GM18873 (cell line): ENCODE data around the gene COL23A1.

Source experiments
- ATAC-seq: cut with Tn5 transposase; IDR thresholded peaks from one replicate; pipeline ENCODE4 v1.9.1; 2021; ENCODE audit warnings: mild to moderate bottlenecking, moderate library complexity, moderate number of reproducible peaks; ENCODE audit not compliant: unreplicated experiment, low FRiP score

The COL23A1 gene

DNA sequence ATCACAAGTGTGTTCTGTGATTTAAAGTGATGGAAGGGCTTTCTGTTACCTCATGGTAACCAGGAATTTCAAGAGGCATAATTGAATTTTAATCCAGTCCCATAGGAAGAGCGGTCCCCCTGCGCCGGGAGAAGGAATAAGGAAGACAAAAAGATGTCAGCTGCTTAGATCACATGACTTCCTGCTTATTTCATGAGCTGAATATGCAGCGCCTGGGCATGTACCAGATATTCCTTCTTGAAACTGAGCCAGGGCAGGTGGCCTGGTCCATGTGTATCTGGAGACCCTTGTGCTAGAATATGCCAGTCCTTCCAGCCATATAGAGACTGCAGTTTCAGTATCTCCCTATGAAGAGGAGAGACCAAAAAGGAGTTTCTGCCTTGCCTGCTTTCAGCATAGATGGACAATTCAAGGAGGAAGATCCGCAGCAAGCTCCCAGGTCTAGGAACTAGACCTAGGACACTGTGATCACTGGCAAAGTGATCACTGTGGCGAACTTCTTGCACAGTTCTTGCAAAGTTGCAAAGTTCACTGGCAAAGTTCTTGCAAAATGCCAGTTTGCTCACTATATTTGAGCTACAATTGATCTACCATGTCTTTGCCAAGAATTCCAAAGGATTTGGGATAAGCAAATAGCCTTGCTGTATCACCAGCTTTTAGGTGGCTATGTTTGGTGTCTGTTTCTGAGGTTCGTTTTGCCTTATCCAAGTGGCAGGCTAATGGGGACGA is 254.7 kb downstream of the COL23A1 start:
- no peak for ATAC-seq

DNA sequence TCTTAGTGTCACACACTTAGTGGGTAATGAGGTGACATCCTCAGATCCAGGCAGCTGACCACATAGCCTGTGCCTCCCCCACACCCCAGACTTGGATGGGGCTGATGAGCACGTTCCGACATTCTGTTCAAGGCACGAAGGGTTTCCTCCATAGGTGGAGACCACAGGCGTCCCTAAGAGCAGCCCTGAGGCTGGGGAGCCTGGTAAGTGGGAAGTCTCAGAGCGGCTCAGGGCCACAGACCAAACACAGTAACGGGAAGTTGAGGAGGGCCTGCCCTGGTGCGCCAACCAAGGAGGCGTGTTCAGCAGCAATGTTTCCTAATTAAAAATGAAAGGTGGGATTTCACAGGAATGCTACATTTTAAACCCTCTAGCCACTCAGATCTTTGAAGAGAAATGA is 255.3 kb downstream of the COL23A1 start:
- no peak for ATAC-seq

GRCh38 chr5:178333821-178334481 is 256.2 kb downstream of the COL23A1 start:
- ATAC-seq, result no peak

DNA sequence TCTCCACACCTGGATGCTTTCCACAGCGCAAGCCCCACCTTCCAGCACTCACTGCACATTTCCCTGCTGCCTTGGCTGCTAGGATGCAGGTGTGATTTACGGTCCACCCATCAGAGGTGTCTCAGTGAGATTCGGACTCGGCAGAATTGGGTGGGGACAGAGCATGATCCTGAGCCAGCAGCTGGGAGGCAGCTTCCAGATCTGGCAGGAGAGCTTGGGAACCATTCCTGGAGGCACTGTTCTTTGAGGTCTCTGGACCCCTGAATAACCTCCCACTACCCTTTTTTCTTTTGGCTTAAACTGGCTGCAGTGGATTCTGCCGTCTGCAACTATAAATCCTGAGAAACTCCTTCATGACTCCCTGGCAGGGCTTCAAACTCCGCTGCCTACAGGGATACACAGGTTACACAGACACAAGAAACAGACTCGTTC is 258.0 kb downstream of the COL23A1 start:
- no peak for ATAC-seq

- no peak for ATAC-seq
Measured at GRCh38 chr5:178331491-178331996, 258.6 kb downstream of the COL23A1 start.

- ATAC-seq, result no peak
Measured at GRCh38 chr5:178330791-178331404, 259.3 kb downstream of the COL23A1 start.

DNA sequence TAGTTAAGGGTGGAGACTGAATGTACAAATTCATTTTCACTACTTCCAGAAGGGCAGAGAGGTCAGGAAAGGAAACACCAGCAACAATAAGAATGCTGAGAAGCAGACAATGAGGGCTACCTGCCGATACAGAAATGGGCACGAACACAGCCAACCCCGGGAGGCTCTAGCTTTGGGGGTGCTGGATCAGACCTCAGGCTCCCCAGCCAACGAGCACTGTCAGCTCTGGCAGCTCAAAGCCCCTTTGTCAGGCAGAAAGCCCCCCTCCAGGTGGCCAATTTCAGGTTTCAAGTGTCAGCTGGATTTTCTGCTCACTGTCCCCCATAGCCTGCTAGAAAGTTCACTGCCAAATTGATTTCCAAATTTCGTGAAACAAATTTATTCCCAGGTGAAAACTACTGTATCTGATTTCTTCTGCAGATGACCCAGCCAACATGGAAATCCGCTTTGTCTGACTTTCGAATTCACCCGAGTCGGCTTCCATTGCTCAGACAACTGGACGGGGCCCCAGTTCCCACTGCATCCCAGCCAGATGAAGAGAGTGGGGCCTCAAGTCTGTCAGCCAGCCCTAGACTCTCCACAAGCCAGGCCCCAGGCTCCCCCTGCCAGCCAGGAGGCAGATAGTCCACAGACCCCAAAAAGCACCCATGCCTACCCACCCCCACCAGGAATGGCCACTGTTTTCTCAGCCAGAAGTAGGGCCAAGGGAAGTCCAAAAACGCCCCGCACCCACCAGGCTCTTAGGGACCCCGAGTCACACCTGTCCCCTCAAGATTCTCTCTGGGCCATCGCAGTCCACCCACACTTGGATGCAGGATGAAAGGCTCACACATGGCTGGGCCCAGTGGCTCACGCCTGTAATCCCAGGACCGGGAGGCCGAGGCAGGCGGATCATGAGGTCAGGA is 261.1 kb downstream of the COL23A1 start:
- no peak for ATAC-seq

GRCh38 chr5:178327931-178328711 is 262.1 kb downstream of the COL23A1 start:
- ATAC-seq, result no peak

DNA sequence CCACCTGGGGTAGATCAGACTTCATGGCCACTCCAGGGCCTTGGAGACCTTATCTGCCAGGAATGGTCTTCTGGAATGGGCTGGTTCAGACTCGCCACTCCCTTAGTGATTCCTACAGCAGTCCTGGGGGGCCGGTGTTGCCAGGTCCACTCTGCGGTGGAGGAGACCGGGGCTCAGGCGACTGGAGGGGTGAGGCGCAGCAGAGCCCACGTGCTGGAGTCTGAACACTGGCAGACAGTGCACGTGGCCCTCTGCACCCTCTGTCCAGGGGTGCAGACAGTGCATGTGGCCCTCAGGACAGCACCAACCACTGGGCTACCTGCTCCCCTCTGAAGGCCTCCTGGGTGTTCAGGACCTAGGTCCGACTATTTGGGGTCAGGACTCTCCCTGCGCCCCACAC is 262.7 kb downstream of the COL23A1 start:
- no peak for ATAC-seq

DNA sequence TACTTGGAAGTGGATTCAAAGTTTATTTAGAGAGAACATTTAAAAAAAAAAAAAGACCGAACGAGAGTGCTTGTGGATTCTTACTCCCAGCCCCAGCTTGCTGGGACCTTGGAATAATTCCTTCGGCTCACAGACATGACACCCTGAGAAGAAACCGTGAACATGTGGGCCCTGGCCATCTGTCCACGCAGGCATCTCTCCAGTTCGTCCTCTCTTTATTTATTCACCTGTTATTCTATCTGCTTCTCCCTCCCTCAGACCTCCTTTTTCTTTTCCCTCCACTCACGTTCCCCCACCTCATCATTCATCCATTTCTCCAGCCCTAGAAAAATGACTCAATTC is 263.8 kb downstream of the COL23A1 start:
- no peak for ATAC-seq

DNA sequence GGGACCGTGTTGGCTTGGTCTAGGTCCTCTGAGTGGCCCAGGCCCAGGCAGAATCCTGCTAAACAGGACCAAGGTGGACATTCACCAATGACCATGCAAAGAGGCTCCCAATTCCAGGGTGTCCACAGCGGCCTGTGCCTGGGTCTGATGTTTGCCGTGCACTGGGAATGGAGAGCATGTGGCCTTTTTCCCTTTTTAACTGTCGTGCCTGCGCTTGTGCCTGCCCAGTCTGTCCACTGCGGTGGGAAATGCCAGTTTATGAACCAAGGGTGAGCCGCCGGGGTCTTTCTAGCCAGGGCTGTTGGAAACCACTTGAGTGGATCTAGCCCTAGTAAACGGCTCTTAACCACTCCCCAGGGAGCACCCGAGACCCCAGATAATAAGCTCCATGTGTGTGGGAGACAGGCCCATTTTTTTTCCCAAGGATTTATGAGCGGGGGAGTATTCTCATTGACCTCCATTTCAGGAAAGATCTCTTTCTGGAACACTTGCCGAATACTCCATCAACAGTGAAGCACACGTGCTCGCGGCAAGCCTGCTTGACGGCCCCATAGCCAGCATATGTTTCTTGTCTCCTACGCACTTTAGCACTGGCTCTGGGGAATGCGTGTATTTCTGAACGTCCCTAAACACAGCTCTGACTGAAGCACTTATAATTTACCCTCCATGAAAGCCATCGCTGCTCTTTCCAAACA is 264.4 kb downstream of the COL23A1 start:
- no peak for ATAC-seq

DNA sequence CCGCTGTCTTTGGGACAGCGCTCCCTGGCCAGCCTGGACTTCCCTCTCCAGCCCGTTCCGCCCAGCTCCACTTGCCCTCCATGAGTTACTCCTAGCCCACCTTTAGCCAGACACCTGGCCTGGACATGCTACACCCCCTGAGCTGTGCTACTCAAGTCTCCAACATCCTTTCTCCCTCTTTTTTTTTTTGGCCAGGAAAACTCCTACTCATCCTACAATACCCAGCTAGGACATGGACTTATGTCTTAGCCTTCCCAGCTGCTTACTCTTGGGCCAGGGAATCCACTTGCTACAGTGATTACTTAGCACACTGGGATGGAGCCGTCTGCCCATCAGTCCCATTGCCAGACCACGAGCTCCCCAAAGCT is 264.9 kb downstream of the COL23A1 start:
- ATAC-seq, result no peak

DNA sequence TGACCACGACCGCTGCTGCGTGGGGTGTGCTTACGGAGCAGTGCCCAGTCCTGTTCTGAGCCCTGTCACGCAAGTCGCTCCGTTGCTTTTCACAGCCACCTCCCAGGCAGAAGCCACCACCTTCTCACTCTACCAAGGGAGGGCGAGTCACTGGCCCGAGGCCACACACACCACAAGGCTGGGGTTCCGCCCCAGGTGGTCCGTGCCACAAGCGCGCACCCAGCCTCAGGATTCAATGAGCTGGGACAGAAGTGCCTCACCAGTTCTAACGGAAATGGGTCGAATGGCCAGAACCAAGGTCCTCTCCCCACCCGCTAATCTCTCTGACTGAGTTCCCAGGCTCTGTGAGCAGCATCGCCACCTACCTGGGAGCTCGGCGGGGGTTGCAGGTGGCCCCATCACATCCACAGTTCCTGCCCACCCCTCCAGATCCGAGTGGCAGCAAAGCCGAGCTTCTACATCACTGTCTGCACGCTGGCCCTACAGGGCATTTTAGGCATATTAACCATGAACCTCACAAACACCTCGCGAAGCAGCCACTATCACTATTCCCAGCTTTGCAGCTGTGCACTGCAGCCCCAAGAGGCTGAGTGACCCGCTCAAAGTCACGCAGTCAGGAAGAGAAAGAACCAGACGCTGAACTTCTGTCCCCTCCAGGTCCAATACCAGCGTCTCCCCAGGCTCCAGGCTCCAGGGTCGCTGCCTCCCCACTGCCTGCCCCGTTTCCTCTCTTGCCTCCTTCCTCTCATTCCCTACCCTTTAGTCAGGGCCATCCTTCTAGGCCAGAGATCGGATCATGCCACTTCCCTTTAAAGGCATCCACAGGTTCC is 265.5 kb downstream of the COL23A1 start:
- ATAC-seq, result peak; percentile 70

- ATAC-seq, result peak; percentile 35
Measured at GRCh38 chr5:178323961-178324360, 266.2 kb downstream of the COL23A1 start.

- ATAC-seq, result no peak
Measured at GRCh38 chr5:178323541-178323865, 266.7 kb downstream of the COL23A1 start.

DNA sequence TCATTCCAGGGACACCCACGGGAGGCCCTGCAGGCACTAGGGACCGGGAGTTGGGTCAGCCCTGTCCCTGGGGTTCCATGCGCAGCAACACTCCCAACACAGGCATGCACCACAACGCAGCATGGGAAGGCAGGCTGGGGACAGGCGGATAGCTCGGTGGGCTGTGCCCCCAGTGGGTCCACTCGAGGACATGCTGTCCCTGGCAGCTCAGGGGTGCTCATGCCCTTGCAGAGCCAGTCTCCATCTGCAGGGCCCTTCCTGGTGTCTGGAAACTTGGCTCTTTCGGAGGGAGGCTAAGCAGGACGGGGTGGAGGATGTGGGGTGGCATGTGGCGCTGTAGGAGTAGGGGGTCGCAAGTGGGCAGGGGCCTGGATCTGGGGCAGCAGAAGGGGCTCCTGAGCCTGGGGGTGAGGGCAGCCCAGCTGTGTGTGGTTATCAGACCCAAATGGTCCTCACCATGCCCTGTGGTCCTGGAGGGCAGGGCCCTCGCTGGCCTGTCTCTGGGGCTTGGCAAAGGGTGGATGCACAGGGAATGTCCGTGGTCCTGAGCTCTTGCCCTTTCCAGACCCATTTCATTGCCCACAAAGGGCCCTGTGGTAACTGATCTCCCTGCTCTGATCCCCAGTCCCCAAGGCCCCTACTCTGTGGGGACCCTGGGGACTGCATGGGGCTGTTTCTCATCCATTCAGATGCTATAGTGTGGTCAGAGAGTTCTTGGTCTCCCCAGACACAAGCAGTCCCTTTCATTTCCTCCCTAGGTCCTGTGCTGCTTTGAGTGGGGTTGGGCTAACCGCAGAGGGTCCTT is 267.3 kb downstream of the COL23A1 start:
- ATAC-seq, result peak; percentile 29

DNA sequence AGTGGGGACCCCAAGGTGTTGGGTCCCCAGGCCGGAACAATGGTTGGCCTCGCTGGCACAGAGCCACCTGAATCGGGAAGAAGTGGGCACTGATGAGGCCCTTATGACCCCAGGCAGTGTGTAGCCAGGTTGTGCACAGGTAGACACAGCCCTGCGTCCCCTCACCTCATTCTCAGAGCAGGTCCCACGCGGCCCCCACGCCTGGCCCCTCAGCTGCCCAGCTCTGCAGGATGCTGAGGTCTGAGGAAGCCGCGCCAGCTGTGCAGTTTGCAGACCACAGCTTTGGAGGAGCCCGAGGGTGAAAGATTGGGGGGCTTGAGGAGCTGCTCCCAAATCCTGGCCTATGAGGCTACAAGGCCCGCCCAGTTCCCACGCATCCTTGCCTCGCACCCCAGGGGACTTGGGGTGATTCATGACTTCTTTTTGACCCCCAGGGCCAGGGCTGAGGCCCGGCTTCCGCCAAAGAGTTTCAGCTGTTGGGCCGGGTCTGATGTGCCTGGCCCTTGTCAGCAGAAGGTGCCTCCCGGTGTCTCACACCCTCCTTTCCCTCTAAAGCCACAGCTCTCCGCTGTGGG is 269.8 kb downstream of the COL23A1 start:
- no peak for ATAC-seq
